SK-N-SH (cell line): ENCODE results near the gene KANSL2.

ENCODE experiments used
- CHD2 ChIP-seq: fragments of 150-350 bp; IDR thresholded peaks from 2 replicates; pipeline ENCODE4 v1.6.1; 2018; ENCODE audit warnings: low read length; ENCODE audit not compliant: partially characterized antibody
- CTCF ChIP-seq: fragments of 200-600 bp; sonication (generic); IDR thresholded peaks from 2 replicates; pipeline ENCODE4 v1.6.1; 2017; ENCODE audit warnings: antibody characterized with exemption, mild to moderate bottlenecking, moderate library complexity
- EZH2phosphoT487 ChIP-seq: fragments of 200-600 bp; sonication (generic); IDR thresholded peaks from 2 replicates; pipeline ENCODE4 v1.6.1; 2017; ENCODE audit warnings: low read depth, mixed run types, mild to moderate bottlenecking, antibody characterized with exemption, moderate library complexity, borderline replicate concordance
- PBX3 ChIP-seq: IDR thresholded peaks from 2 replicates; pipeline ENCODE4; 2012
- REST ChIP-seq: IDR thresholded peaks from 2 replicates; pipeline ENCODE4 v1.6.1; 2012; ENCODE audit warnings: mild to moderate bottlenecking, low read depth, low read length, moderate library complexity
- TCF12 ChIP-seq: IDR thresholded peaks from 2 replicates; pipeline ENCODE4 v1.4.0; 2012

GRCh38 chr12:48618541-48618940 is 63.5 kb downstream of the KANSL2 start:
- peak; percentile 94 for TF ChIP-seq CTCF
- TF ChIP-seq CHD2, result no peak
- no peak for TF ChIP-seq PBX3
- no peak for TF ChIP-seq REST
- TF ChIP-seq TCF12, result no peak
- no peak for TF ChIP-seq EZH2phosphoT487
